SW 1271 (cell line): Measurements from ENCODE around the gene CCL16.

ENCODE experiments used
- DNase-seq, 2 experiments: peaks; one replicate each; lab custom pipeline; 2025; lab: John Stamatoyannopoulos, UW

Gene CCL16

DNA sequence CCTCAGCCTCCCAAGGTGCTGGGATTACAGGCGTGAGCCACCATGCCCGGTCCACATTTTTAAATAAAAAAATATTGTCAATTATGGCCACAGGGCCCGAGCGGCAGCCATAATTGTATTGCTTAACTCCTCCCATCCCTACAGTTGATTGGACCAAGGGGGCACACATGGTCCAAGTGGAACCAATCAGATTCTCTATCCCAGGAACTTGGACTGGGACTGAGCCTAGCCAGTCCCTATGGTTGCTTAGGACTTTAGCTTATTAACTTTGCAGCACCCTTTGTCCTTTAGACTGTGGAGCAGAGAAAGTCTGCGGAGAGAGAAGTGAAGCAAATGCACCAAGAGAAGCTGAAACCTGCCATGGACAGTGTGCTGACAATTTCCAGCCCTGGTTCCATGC, 45.2 kb downstream of the CCL16 start:
- DNase-seq, result no peak

GRCh38 chr17:35934760-35935159, 46.5 kb downstream of the CCL16 start:
- no peak for DNase-seq

DNA sequence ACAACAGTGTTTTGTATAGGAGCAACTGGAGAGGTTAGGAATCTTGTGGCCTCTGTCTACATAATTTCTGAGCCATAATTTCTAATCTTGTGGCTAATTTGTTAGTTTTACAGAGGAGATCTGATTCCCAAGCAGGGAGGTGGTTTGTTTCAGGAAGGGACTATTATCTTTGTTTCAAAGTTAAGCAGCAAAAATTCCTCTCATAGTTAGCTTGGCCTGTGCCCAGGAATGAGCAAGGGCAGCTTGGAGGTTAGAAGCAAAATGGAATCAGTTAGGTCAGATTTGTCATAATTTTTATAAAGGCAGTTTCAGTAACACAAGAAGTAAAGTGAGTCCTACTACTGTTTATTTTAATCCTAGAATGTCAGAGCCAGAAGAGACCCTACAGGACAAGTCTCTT, 48.7 kb downstream of the CCL16 start:
- no peak for DNase-seq

- DNase-seq, result no peak
Measured at GRCh38 chr17:35931794-35932425, 49.4 kb downstream of the CCL16 start.

GRCh38 chr17:35930211-35931065, 50.9 kb downstream of the CCL16 start, which contains the start of gene RDM1:
Gene RDM1 (minus strand): TSS chr17:35930773. CDS start chr17:35930727, 46 bp downstream.
- peak; percentile 40 to 79 for DNase-seq

- DNase-seq, result no peak
Measured at GRCh38 chr17:35927714-35928113, 53.6 kb downstream of the CCL16 start.
